Spinal cord (tissue), 10 donors: ENCODE data around the gene TDRD10. TPM values are rescaled to one million over a fixed set of nuclear protein-coding genes. Genes with fewer than 3 reads are reported as not detected.
"Not testable (repeated sequence)": the region's sequence is repeated elsewhere in the genome, so short reads cannot be mapped to it uniquely, and the experiment has no call there.

ENCODE experiments used
- DNase-seq, 6 donors: peaks; one replicate each; pipeline versions ENCODE4 v3.0.0 to v3.0.0-alpha.2; 2013 to 2015; ENCODE audit warnings: low spot score in 6 of 6, low read depth in 4 of 6
- H3K27ac ChIP-seq: one replicate; pipeline ENCODE4 v1.5.1; 2013; ENCODE audit warnings: low read depth, low read length, control low read depth
- H3K27me3 ChIP-seq: one replicate; pipeline ENCODE4 v1.6.1; 2013; ENCODE audit warnings: low read length; ENCODE audit not compliant: control insufficient read depth, insufficient read depth
- H3K36me3 ChIP-seq: one replicate; pipeline ENCODE4 v1.6.1; 2013; ENCODE audit warnings: low read length; ENCODE audit not compliant: control insufficient read depth, insufficient read depth
- H3K4me1 ChIP-seq: one replicate; pipeline ENCODE4 v1.6.1; 2013; ENCODE audit warnings: low read length; ENCODE audit not compliant: control insufficient read depth, insufficient read depth
- H3K4me3 ChIP-seq: one replicate; pipeline ENCODE4 v1.5.1; 2013; ENCODE audit warnings: low read depth, low read length, control low read depth
- H3K9me3 ChIP-seq: one replicate; pipeline ENCODE4 v1.6.1; 2013; ENCODE audit warnings: low read length; ENCODE audit not compliant: control insufficient read depth, insufficient read depth
- WGBS: methylation state at CpG from one replicate; pipeline ENCODE4 v1.1.5; 2013; ENCODE audit warnings: missing lambda C conversion rate; ENCODE audit not compliant: insufficient coverage; 5-methylcytosine and 5-hydroxymethylcytosine counted together
- polyA plus RNA-seq, 2 donors: library from polyadenylated mRNA; unstranded; fragments of 120-200 nt; gene quantifications; one replicate each; pipeline ENCODE4 v1.2.1, GENCODE V29; 2013; ENCODE audit not compliant: insufficient read length in 2 of 2
- total RNA-seq, 2 donors: library from RNA; depleted of rRNA in 1 of 2; stranded (reverse); fragments of 120-200 nt in 1 of 2; fragments of >200 nt in 1 of 2; gene quantifications; one replicate each; pipeline versions ENCODE4 v1.2.3 to v1.2.4, GENCODE V29; 2013 to 2014
- donor health status: healthy.

The TDRD10 gene
- total and polyA plus RNA-seq, 4 donors: 0.40 to 3.1 (median 1.5) TPM

DNA sequence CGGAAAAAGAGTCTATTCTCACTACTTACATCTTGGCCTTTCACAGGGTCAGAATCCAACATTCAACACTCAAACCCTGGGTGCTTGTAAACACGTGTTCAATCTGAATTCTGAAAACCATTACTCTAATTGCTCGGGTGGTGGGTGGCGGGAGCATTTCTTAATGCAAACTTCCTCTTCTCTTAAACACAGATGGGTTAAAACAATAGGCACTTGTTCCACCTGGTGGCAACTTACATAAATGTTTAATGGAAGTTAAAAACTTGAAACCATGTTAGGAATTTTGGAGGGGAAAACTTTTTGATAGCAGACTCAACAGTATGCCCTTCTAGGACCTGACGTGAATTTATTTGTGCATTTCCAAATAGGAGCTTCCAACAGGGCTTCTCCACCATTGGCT is 23.4 kb upstream of the TDRD10 start:
- no peak for DNase-seq
- Histone ChIP-seq H3K4me1 (peaks cover 21% of the 10 kb centered on the region), H3K27ac (no peak overlapping the region), H3K4me3 (no peak overlapping the region), H3K27me3 (no peaks in the 10 kb centered on the region), H3K36me3 (no peaks in the 10 kb centered on the region), H3K9me3 (no peaks in the 10 kb centered on the region)
- no CpG with 5 or more reads among the region's 5 CpGs for WGBS

DNA sequence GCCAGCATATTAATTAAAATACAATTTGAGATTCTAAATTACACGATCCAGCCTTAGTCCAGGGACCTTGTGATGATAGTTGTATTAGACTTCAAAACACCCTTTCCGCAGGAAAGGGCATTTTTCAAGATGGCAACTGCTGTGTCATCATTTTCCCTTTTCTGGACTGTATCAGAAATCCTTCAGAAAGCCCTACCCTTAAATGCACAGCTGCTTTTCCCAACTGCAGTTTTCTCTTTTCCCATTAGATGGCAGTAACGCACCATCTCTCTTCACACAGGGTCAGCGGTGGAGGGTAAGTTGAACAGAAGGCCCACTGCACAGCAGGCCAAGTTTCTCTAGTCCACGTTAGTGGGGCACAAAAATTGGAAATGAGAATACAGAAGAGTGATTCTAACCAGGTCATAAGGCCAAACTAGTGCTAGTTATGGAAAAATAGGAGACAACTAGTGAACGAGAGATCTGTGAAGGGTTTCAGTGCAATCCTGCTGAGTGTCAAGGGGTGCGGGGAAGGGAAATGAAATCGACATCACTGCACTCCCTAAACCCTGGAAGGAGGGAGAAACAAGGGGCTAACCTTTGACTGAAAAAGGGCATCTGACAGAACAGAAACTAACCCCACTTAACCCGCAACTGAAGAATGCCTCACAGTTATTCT is 22.1 kb upstream of the TDRD10 start:
- H3K36me3 ChIP-seq: no peaks in the 10 kb centered on the region
- no peak overlapping the region for H3K4me3 ChIP-seq
- H3K27me3 ChIP-seq: no peaks in the 10 kb centered on the region
- peaks cover 11% of the 10 kb centered on the region for H3K4me1 ChIP-seq
- no peak overlapping the region for H3K27ac ChIP-seq
- DNase-seq: peak; percentile 81 to 96 (median 84)
- no peaks in the 10 kb centered on the region for H3K9me3 ChIP-seq
- 56% methylated on average over 3 of the region's 9 CpGs for whole genome bisulfite sequencing

DNA sequence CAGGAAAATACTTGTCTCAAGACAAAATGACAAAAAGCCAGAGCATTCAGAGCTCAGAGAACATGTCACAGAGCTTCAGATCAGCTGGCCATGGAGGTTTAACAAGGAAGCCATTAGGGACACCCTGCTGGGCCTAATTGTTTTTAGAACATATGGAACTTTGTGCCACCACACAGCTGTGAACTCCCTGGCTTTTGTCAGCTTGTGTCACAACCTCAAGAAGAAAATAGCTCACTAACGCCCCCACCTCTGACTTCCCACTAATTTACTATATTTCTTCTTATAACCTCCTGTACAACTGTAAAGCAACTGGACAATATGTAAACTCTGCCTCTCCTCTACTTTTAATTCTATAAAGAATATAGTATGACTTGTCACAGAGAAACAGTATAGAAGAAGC is 21.0 kb upstream of the TDRD10 start:
- H3K36me3 ChIP-seq: no peaks in the 10 kb centered on the region
- WGBS: no CpG with 5 or more reads among the region's 1 CpG
- DNase-seq: peak in 2 of 6 donors; percentile 20 to 76
- no peaks in the 10 kb centered on the region for H3K9me3 ChIP-seq
- no peak overlapping the region for H3K4me3 ChIP-seq
- no peaks in the 10 kb centered on the region for H3K27me3 ChIP-seq
- H3K4me1 ChIP-seq: peaks cover 6% of the 10 kb centered on the region
- H3K27ac ChIP-seq: no peak overlapping the region

DNA sequence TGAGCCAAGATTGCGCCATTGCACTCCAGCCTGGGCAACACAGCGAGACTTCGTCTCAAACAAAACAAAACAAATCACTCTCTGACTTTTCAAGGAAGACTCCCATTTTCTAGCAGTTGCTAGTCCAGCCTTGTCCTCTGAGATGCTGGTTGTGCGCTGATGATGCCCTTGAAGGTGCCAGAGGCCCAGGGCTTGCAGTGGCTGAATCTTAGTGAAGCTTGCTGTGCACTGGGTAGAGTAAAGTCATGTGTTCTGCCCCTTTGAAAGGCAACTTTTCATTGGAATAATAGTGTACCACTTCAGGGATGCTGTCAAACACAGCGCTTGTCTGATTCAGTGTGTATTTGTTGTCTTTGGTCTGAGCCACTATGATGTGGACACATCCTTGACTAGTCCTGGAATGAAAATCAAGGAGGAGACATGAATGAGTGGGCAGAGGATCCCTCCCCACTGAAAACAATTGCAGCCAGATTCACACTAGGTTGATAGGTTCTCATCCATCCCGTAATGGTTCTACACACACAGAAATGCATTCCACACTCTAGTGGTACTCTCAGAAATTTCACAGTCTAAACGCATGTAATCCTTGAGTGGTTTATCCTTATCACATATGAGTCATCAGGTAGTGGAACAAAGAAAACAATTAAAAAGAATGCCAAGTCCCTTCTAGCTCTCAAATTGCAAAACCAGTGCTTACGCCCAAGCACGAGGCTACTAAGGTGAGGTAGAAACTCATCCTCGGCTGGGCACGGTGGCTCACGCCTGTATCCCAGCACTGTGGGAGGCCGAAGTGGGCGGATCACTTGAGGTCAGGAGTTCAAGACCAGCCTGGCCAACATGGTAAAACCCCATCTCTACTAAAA is 17.8 kb upstream of the TDRD10 start:
- H3K27ac ChIP-seq: no peak overlapping the region
- WGBS: 92% methylated on average over 11 of the region's 14 CpGs

DNA sequence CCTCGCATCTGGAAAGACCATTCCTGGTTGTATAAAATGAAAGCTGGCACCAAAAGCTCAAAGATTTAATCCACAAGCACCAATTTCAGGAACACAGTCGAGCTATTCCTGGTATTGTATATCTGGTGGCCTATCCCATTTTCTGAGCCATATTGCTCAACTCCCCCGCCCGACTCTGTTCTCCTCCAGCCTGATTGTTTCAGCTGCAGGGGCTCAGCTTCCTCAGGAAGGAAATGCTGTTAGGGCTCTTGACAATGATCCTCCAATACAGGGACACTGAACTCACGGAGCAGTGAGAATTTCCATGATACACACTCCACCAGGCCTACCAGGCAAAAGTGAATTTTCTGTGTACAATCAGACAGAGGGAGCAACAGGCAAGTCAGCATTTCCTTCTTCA is 16.9 kb upstream of the TDRD10 start:
- Histone ChIP-seq H3K27me3 (peaks cover 5% of the 10 kb centered on the region), H3K4me3 (no peak overlapping the region), H3K9me3 (no peaks in the 10 kb centered on the region), H3K4me1 (peaks cover 3% of the 10 kb centered on the region), H3K27ac (no peak overlapping the region), H3K36me3 (no peaks in the 10 kb centered on the region)
- DNase-seq: peak in 1 of 6 donors; percentile 22
- no CpG with 5 or more reads among the region's 5 CpGs for WGBS

More for the DNA sequence above, 17.8 kb upstream of the TDRD10 start:
- Histone ChIP-seq H3K4me3 (no peak overlapping the region), H3K4me1 (peaks cover 6% of the 10 kb centered on the region), H3K27me3 (peaks cover 5% of the 10 kb centered on the region), H3K9me3 (no peaks in the 10 kb centered on the region), H3K36me3 (no peaks in the 10 kb centered on the region)
- no peak for DNase-seq

DNA sequence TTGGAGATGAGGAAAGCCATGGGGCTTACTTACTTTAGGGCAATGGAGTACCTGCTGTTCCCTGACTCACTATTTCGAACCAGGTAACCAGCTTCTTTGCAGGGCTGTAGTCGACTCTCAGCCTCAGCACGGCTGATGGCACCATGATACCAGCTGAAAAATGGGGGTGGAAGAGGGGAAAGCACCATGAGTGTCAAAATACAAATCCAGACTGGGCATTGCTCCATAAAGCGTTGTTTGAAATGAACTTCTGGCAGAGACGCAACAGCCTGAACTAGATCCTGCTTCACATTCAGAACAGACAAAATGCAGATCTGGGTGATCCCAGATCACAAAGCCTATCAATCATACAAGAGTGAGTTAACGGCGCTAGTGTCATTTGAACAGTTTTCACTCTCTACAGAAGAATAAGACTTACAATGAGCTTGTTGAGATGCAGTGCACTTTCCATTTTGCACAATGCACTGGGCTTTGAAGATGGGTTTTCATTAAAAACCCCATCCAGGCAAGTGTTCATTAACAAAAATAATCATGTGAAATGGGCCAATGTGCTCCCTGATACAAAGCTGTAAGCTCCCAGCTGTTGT is 16.0 kb upstream of the TDRD10 start:
- H3K27me3 ChIP-seq: peaks cover 8% of the 10 kb centered on the region
- H3K4me3 ChIP-seq: no peak overlapping the region
- DNase-seq: peak in 2 of 6 donors; percentile 39 to 44
- H3K36me3 ChIP-seq: no peaks in the 10 kb centered on the region
- no peaks in the 10 kb centered on the region for H3K9me3 ChIP-seq
- no peaks in the 10 kb centered on the region for H3K4me1 ChIP-seq
- no peak overlapping the region for H3K27ac ChIP-seq
- 80% methylated on average over 3 of the region's 7 CpGs for WGBS

DNA sequence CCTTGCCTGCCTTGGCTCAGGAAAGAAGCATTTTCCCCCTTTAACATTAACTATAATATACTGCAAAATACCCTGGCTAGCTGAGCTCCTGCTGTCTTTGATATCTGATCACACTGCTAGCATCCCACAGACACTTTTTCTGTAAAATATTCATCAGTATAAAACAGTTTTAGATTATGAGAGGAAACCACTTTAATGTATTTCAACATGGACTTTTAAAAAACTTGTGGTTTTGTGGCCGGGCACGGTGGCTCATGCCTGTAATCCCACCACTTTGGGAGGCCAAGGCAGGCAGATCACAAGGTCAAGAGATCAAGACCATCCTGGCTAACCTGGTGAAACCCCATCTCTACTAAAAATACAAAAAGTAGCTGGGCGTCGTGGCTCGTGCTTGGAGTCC is 15.3 kb upstream of the TDRD10 start:
- not testable (repeated sequence) for H3K9me3 ChIP-seq, DNase-seq, H3K4me1 ChIP-seq, H3K4me3 ChIP-seq, H3K27ac ChIP-seq, H3K36me3 ChIP-seq
- H3K27me3 ChIP-seq: peaks cover 13% of the 10 kb centered on the region
- 87% methylated on average over 5 of the region's 5 CpGs for WGBS

DNA sequence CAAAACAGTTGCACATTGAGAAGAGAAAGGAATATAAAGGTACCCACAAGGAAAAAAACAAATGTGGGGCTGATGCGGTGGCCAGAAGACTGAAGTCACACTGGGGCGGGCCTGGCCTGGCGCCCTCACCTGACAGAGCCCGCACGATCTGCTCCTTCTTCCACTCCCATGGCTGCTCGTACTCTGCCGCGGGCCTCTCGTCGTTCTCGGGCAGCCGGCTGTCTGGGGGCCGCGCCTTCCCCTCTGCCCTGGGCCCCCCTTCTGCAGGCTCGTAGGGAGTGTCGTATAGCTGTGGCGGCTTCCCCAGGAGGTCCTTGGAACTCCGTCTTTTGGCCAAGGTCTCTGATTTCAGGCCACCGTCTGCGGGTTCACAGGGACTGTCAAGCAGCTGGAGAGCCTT is 13.1 kb upstream of the TDRD10 start:
- no peaks in the 10 kb centered on the region for H3K36me3 ChIP-seq
- no peak overlapping the region for H3K4me3 ChIP-seq
- 48% methylated on average over 16 of the region's 20 CpGs for WGBS
- H3K27ac ChIP-seq: no peak overlapping the region
- H3K4me1 ChIP-seq: no peaks in the 10 kb centered on the region
- DNase-seq: no peak
- peaks cover 13% of the 10 kb centered on the region for H3K27me3 ChIP-seq
- no peaks in the 10 kb centered on the region for H3K9me3 ChIP-seq

DNA sequence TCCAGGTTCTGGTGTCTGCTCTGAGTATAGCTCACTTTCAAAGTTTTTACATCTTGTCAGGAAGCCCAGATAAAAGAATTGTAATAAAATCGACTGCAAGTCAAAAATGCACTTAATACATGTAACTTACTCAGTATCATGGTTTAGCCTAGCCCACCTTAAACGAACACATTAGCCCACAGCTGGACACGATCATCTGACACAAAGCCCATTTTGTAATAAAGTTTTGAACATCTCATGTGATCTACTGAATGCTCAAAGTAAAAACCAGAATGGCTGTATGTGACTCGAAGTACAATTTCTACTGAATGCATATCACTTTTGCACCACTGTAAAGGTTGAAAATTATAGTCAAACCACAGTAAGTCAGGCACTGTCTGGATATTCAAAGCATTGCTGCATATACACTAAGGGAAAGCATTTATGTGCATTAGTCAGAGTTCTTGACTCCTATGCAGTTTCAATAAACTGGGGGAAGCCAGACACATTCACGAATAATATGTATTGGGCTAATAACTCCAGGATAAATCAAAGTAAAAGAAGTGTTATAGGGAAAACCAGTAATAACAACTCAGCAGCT is 12.2 kb upstream of the TDRD10 start:
- H3K9me3 ChIP-seq: no peaks in the 10 kb centered on the region
- no peak for DNase-seq
- no peaks in the 10 kb centered on the region for H3K36me3 ChIP-seq
- peaks cover 13% of the 10 kb centered on the region for H3K27me3 ChIP-seq
- WGBS: no CpG with 5 or more reads among the region's 5 CpGs
- H3K4me1 ChIP-seq: no peaks in the 10 kb centered on the region
- H3K4me3 ChIP-seq: no peak overlapping the region
- no peak overlapping the region for H3K27ac ChIP-seq
